SU-DHL-6 (cell line): ENCODE data around the gene CRHR2.

Experiments
- EZH2phosphoT487 ChIP-seq: fragments of 200-600 bp; sonication (generic), shearing (Covaris generic); conservative IDR thresholded peaks from 2 replicates; pipeline ENCODE4 v1.6.1; 2018; ENCODE audit warnings: mild to moderate bottlenecking, antibody characterized with exemption, low read length, moderate library complexity, mixed read lengths
- TF ChIP-seq, protein P1 (sequence below): fragments of 200-600 bp; sonication (generic); IDR thresholded peaks from one replicate; pipeline ENCODE4 v1.5.1; 2017; ENCODE audit warnings: antibody characterized with exemption, mild to moderate bottlenecking, low read length, moderate library complexity; ENCODE audit not compliant: insufficient read depth, poor library complexity, severe bottlenecking

DNA sequence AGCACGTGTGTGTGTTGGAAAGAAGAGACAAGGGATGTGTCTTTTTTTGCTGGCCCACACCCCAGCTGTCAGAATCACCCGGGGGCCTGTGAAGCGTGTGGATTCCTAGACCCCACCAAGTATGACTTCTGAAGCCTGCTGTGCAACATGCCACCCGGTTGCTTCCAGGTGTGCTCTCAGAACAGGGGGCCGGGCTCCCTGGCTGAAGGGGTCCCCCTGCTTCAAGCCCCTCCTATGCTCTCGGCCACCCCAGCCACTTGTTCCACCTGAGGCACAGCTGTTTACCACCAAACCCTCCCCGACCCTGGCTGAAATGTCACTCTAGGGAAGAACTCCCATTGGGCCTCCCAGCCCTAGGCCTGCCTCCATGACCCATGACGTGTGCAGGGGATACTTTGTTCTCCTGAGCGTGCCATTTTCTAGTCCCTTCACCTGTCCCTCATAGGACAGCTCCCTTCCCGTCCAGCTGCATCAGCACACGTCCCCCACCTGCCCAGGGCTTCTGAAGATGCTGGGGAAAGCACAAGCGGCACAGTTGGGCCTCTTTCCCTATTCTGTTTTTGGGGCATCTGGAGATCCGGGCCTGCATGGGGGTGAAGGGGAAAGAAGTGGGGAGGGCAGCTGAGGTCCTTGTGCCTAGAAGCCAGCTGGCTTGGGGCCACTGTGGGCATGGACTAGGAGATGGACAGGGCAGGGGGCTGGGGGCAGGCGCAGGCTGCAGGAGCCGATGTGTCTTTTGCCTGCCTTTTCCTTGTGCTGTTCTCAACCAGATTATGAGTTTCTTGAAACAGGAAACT is 33.3 kb downstream of the CRHR2 start:
- TF ChIP-seq, protein P1, sequence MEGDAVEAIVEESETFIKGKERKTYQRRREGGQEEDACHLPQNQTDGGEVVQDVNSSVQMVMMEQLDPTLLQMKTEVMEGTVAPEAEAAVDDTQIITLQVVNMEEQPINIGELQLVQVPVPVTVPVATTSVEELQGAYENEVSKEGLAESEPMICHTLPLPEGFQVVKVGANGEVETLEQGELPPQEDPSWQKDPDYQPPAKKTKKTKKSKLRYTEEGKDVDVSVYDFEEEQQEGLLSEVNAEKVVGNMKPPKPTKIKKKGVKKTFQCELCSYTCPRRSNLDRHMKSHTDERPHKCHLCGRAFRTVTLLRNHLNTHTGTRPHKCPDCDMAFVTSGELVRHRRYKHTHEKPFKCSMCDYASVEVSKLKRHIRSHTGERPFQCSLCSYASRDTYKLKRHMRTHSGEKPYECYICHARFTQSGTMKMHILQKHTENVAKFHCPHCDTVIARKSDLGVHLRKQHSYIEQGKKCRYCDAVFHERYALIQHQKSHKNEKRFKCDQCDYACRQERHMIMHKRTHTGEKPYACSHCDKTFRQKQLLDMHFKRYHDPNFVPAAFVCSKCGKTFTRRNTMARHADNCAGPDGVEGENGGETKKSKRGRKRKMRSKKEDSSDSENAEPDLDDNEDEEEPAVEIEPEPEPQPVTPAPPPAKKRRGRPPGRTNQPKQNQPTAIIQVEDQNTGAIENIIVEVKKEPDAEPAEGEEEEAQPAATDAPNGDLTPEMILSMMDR, result no peak
- no peak for TF ChIP-seq EZH2phosphoT487
